WTC11 (cell line): ENCODE data around the gene OR2AT4. TPM values are rescaled to one million over a fixed set of nuclear protein-coding genes. Genes with fewer than 3 reads are reported as not detected.

Source experiments
- ATAC-seq: fragments of 200-7000 bp; cut with Tn5 transposase; 2 replicates; pipeline ENCODE4 v1.10.0; 2021; ENCODE audit warnings: mild to moderate bottlenecking, moderate library complexity
- CTCF ChIA-PET: fragments of 300-600 bp; sonication (Branson Sonifier 250); formaldehyde crosslinking; loops from one replicate; lab custom pipeline; 2021; ENCODE audit warnings: antibody characterized with exemption; lab: Charles Lee
- POLR2A ChIA-PET: fragments of 350-600 bp; sonication (Branson Sonifier 250); formaldehyde crosslinking; loops from one replicate; lab custom pipeline; 2021; ENCODE audit warnings: antibody characterized with exemption; lab: Charles Lee
- DNase-seq: peaks from one replicate; pipeline ENCODE4 v3.0.0; 2021; ENCODE audit warnings: low spot score
- H3K27ac Mint-ChIP-seq: 2 replicates; pipeline ENCODE4 v1.8.0; 2021; ENCODE audit warnings: mixed read lengths
- H3K27me3 Mint-ChIP-seq: 2 replicates; pipeline ENCODE4 v1.8.0; 2021; ENCODE audit warnings: low read depth, mild to moderate bottlenecking, moderate library complexity, mixed read lengths
- H3K36me3 Mint-ChIP-seq: 2 replicates; pipeline ENCODE4 v1.8.0; 2021; ENCODE audit warnings: mixed read lengths
- H3K4me1 Mint-ChIP-seq: 2 replicates; pipeline ENCODE4 v1.8.0; 2022; ENCODE audit warnings: mixed read lengths
- H3K4me3 Mint-ChIP-seq: 2 replicates; pipeline ENCODE4 v1.8.0; 2021; ENCODE audit warnings: mild to moderate bottlenecking, moderate library complexity, mixed read lengths
- H3K9me3 Mint-ChIP-seq: 2 replicates; pipeline ENCODE4 v1.8.0; 2021; ENCODE audit warnings: mixed read lengths
- ARID4B ChIP-seq: sonication (generic); formaldehyde crosslinking; IDR thresholded peaks from 2 replicates; pipeline ENCODE4 v1.8.0; 2023; ENCODE audit warnings: missing genetic modification reagents, mild to moderate bottlenecking, borderline replicate concordance
- CTCF ChIP-seq: fragments of 200-600 bp; IDR thresholded peaks from 2 replicates; pipeline ENCODE4 v1.8.0; 2022; ENCODE audit warnings: antibody characterized with exemption
- E2F5 ChIP-seq: sonication (generic); formaldehyde crosslinking; IDR thresholded peaks from 2 replicates; pipeline ENCODE4 v1.8.1; 2022; ENCODE audit warnings: mild to moderate bottlenecking, moderate library complexity, missing genetic modification reagents
- GRHL2 ChIP-seq: fragments of 250-450 bp; sonication (Bioruptor Pico); IDR thresholded peaks from 2 replicates; pipeline ENCODE4 v1.8.0; 2022; ENCODE audit warnings: mild to moderate bottlenecking, moderate library complexity; ENCODE audit not compliant: insufficient replicate concordance, severe bottlenecking
- IRF2 ChIP-seq: sonication (generic); formaldehyde crosslinking; IDR thresholded peaks from 2 replicates; pipeline ENCODE4 v1.8.0; 2022; ENCODE audit warnings: low read depth, missing genetic modification reagents, borderline replicate concordance
- JAZF1 ChIP-seq: fragments of 250-450 bp; sonication (Bioruptor Pico); IDR thresholded peaks from 2 replicates; pipeline ENCODE4 v1.9.0; 2021; ENCODE audit warnings: moderate library complexity, mild to moderate bottlenecking, inconsistent platforms
- KAT7 ChIP-seq: sonication (generic); formaldehyde crosslinking; IDR thresholded peaks from 2 replicates; pipeline ENCODE4 v1.8.1; 2023; ENCODE audit warnings: missing genetic modification reagents, mild to moderate bottlenecking, borderline replicate concordance
- MXD4 ChIP-seq: fragments of 250-450 bp; sonication (Bioruptor Pico); IDR thresholded peaks from 2 replicates; pipeline ENCODE4 v1.8.0; 2021; ENCODE audit warnings: mild to moderate bottlenecking, moderate library complexity, borderline replicate concordance
- RORB ChIP-seq: fragments of 250-450 bp; sonication (Bioruptor Pico); IDR thresholded peaks from 2 replicates; pipeline ENCODE4 v1.9.0; 2021; ENCODE audit warnings: mild to moderate bottlenecking
- SMAD4 ChIP-seq: sonication (generic); formaldehyde crosslinking; IDR thresholded peaks from 2 replicates; pipeline ENCODE4 v1.8.0; 2022; ENCODE audit warnings: mild to moderate bottlenecking, missing genetic modification reagents
- TCF7 ChIP-seq: sonication (generic); formaldehyde crosslinking; IDR thresholded peaks from 2 replicates; pipeline ENCODE4 v1.8.0; 2022; ENCODE audit warnings: mild to moderate bottlenecking, low read depth, missing genetic modification reagents, moderate library complexity
- TEAD4 ChIP-seq: sonication (generic); formaldehyde crosslinking; IDR thresholded peaks from 2 replicates; pipeline ENCODE4 v1.8.0; 2022; ENCODE audit warnings: mild to moderate bottlenecking, missing genetic modification reagents
- ZBTB21 ChIP-seq: sonication (generic); formaldehyde crosslinking; IDR thresholded peaks from 2 replicates; pipeline ENCODE4 v1.8.1; 2023; ENCODE audit warnings: mild to moderate bottlenecking, missing genetic modification reagents, borderline replicate concordance
- ZMAT4 ChIP-seq: fragments of 250-450 bp; sonication (Bioruptor Pico); IDR thresholded peaks from 2 replicates; pipeline ENCODE4 v1.9.0; 2021; ENCODE audit warnings: mild to moderate bottlenecking
- ZNF232 ChIP-seq: sonication (generic); formaldehyde crosslinking; IDR thresholded peaks from 2 replicates; pipeline ENCODE4 v1.8.0; 2022; ENCODE audit warnings: mild to moderate bottlenecking, missing genetic modification reagents
- ZNF416 ChIP-seq: fragments of 250-450 bp; sonication (Bioruptor Pico); IDR thresholded peaks from 2 replicates; pipeline ENCODE4 v1.9.0; 2021; ENCODE audit warnings: mild to moderate bottlenecking, inconsistent platforms
- ZNF423 ChIP-seq: fragments of 250-450 bp; sonication (Bioruptor Pico); IDR thresholded peaks from 2 replicates; pipeline ENCODE4 v2.1.2; 2022; ENCODE audit warnings: mild to moderate bottlenecking, moderate library complexity
- total RNA-seq: library from RNA; stranded (reverse); gene quantifications from 3 replicates; pipeline ENCODE4 v1.2.3, GENCODE V29; 2021
- TF ChIP-seq, protein P1 (sequence below): sonication (generic); formaldehyde crosslinking; IDR thresholded peaks from 2 replicates; pipeline ENCODE4 v1.8.0; 2022; ENCODE audit warnings: missing genetic modification reagents
- TF ChIP-seq, protein P2 (sequence below): sonication (generic); formaldehyde crosslinking; conservative IDR thresholded peaks from 2 replicates; pipeline ENCODE4 v1.8.1; 2022; ENCODE audit warnings: mild to moderate bottlenecking, missing genetic modification reagents
- TF ChIP-seq, protein P3 (sequence below): fragments of 250-450 bp; sonication (Bioruptor Pico); IDR thresholded peaks from 2 replicates; pipeline ENCODE4 v1.9.0; 2021; ENCODE audit warnings: mild to moderate bottlenecking

Gene OR2AT4
- total RNA-seq, 1 experiment from 2014 or later, result not detected

DNA sequence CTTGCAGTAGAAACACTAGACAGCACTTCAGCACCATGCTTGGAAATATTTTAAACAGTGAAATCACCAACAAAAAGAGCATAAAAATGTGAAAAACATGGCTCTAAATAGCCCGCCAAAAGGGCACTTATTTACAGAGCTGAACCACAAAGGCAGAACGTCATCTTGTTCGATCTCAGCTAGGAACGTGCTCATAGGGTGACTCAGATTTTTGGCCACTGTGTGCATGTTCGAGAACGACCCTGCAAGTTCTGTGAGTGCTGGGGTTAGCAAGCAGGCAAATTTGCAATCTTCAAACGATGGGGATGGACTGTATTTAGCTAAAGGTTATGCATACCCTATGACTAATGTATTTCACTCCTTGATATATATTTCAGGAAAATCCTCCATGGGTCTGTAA lies 30.6 kb downstream of the OR2AT4 start:
- ChIA-PET POLR2A (no interaction called here), CTCF (interaction anchor here (1.5 to 1.9 kb wide), 2 partner anchors 43 to 148 kb away, joined by 5 to 7 read pairs; no protein-coding TSS in a partner anchor)
- Mint-ChIP-seq H3K36me3 (no peaks in the 10 kb centered on the region), H3K9me3 (peaks cover 13% of the 10 kb centered on the region), H3K27ac (no peak overlapping the region), H3K4me1 (no peaks in the 10 kb centered on the region), H3K4me3 (no peak overlapping the region), H3K27me3 (no peaks in the 10 kb centered on the region)
- TF ChIP-seq RORB (no peak), TEAD4 (CRISPR knock-in tag) (no peak), SMAD4 (CRISPR knock-in tag) (no peak), TCF7 (CRISPR knock-in tag) (no peak), CTCF (no peak), JAZF1 (CRISPR knock-in tag) (no peak), GRHL2 (CRISPR knock-in tag) (no peak), KAT7 (CRISPR knock-in tag) (no peak), ZBTB21 (CRISPR knock-in tag) (no peak), MXD4 (CRISPR knock-in tag) (no peak), ZNF416 (CRISPR knock-in tag) (no peak), ZMAT4 (no peak), E2F5 (no peak), ZNF423 (no peak), IRF2 (CRISPR knock-in tag) (no peak), ZNF232 (no peak), ARID4B (CRISPR knock-in tag) (no peak)
- TF ChIP-seq, protein P1, sequence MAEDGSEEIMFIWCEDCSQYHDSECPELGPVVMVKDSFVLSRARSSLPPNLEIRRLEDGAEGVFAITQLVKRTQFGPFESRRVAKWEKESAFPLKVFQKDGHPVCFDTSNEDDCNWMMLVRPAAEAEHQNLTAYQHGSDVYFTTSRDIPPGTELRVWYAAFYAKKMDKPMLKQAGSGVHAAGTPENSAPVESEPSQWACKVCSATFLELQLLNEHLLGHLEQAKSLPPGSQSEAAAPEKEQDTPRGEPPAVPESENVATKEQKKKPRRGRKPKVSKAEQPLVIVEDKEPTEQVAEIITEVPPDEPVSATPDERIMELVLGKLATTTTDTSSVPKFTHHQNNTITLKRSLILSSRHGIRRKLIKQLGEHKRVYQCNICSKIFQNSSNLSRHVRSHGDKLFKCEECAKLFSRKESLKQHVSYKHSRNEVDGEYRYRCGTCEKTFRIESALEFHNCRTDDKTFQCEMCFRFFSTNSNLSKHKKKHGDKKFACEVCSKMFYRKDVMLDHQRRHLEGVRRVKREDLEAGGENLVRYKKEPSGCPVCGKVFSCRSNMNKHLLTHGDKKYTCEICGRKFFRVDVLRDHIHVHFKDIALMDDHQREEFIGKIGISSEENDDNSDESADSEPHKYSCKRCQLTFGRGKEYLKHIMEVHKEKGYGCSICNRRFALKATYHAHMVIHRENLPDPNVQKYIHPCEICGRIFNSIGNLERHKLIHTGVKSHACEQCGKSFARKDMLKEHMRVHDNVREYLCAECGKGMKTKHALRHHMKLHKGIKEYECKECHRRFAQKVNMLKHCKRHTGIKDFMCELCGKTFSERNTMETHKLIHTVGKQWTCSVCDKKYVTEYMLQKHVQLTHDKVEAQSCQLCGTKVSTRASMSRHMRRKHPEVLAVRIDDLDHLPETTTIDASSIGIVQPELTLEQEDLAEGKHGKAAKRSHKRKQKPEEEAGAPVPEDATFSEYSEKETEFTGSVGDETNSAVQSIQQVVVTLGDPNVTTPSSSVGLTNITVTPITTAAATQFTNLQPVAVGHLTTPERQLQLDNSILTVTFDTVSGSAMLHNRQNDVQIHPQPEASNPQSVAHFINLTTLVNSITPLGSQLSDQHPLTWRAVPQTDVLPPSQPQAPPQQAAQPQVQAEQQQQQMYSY (CRISPR knock-in tag), result no peak
- TF ChIP-seq, protein P2, sequence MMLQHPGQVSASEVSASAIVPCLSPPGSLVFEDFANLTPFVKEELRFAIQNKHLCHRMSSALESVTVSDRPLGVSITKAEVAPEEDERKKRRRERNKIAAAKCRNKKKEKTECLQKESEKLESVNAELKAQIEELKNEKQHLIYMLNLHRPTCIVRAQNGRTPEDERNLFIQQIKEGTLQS (CRISPR knock-in tag), result no peak
- TF ChIP-seq, protein P3, sequence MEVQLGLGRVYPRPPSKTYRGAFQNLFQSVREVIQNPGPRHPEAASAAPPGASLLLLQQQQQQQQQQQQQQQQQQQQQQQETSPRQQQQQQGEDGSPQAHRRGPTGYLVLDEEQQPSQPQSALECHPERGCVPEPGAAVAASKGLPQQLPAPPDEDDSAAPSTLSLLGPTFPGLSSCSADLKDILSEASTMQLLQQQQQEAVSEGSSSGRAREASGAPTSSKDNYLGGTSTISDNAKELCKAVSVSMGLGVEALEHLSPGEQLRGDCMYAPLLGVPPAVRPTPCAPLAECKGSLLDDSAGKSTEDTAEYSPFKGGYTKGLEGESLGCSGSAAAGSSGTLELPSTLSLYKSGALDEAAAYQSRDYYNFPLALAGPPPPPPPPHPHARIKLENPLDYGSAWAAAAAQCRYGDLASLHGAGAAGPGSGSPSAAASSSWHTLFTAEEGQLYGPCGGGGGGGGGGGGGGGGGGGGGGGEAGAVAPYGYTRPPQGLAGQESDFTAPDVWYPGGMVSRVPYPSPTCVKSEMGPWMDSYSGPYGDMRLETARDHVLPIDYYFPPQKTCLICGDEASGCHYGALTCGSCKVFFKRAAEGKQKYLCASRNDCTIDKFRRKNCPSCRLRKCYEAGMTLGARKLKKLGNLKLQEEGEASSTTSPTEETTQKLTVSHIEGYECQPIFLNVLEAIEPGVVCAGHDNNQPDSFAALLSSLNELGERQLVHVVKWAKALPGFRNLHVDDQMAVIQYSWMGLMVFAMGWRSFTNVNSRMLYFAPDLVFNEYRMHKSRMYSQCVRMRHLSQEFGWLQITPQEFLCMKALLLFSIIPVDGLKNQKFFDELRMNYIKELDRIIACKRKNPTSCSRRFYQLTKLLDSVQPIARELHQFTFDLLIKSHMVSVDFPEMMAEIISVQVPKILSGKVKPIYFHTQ, result no peak
- DNase-seq, result no peak
- no peak for ATAC-seq
